ENCODE results near the gene HSPA12B.

HSPA12B gene

GRCh38 chr20:3767110-3767426 is 34.6 kb downstream of the HSPA12B start:
- no peak for DNase-seq (ENCODE audit: low spot score)

- DNase-seq (ENCODE audit: low spot score): peak; percentile 96
These were observed 35.2 kb downstream of the HSPA12B start, which contains the start of gene ADISSP for GRCh38 chr20:3767427-3768341. ADISSP (minus strand) TSS chr20:3767753; CDS start chr20:3760100, 7,653 bp downstream.

- peak; percentile 79 for DNase-seq (ENCODE audit: low spot score)
These were observed 36.1 kb downstream of the HSPA12B start for GRCh38 chr20:3768342-3769130.

GRCh38 chr20:3771552-3772058 is 39.1 kb downstream of the HSPA12B start:
- DNase-seq (ENCODE audit: low spot score): no peak

- no peak for DNase-seq (ENCODE audit: low spot score)
These were observed 43.1 kb downstream of the HSPA12B start for GRCh38 chr20:3775457-3776108.

- DNase-seq (ENCODE audit: low spot score): no peak
These were observed 44.9 kb downstream of the HSPA12B start for GRCh38 chr20:3777381-3777715.

GRCh38 chr20:3777716-3778629 is 45.5 kb downstream of the HSPA12B start:
- DNase-seq (ENCODE audit: low spot score): peak; percentile 39

GRCh38 chr20:3778976-3779375 is 46.5 kb downstream of the HSPA12B start:
- no peak for DNase-seq (ENCODE audit: low spot score)

- peak; percentile 49 for DNase-seq (ENCODE audit: low spot score)
These were observed 48.8 kb downstream of the HSPA12B start, which contains the start of gene SPEF1 for GRCh38 chr20:3781153-3781910. SPEF1 (minus strand) TSS chr20:3781448; CDS start chr20:3781287, 161 bp downstream.

- no peak for DNase-seq (ENCODE audit: low spot score)
These were observed 50.1 kb downstream of the HSPA12B start for GRCh38 chr20:3782597-3782996.

GRCh38 chr20:3783068-3783489 is 50.6 kb downstream of the HSPA12B start:
- DNase-seq (ENCODE audit: low spot score): no peak

GRCh38 chr20:3783511-3784195 is 51.2 kb downstream of the HSPA12B start:
- DNase-seq (ENCODE audit: low spot score): no peak

GRCh38 chr20:3784216-3784853 is 51.9 kb downstream of the HSPA12B start:
- DNase-seq (ENCODE audit: low spot score): no peak

GRCh38 chr20:3784863-3785239 is 52.4 kb downstream of the HSPA12B start:
- no peak for DNase-seq (ENCODE audit: low spot score)

- DNase-seq (ENCODE audit: low spot score): no peak
These were observed 53.0 kb downstream of the HSPA12B start for GRCh38 chr20:3785240-3786125.

GRCh38 chr20:3786126-3786484 is 53.6 kb downstream of the HSPA12B start:
- peak; percentile 32 for DNase-seq (ENCODE audit: low spot score)

- DNase-seq (ENCODE audit: low spot score): peak; percentile 87
These were observed 54.3 kb downstream of the HSPA12B start, which contains the start of gene CENPB for GRCh38 chr20:3786665-3787323. CENPB (minus strand) TSS chr20:3786740; CDS start chr20:3786483, 257 bp downstream.
